Kidney epithelial cell (primary cell): Measurements from ENCODE around the gene CCDC71L. TPM values are rescaled to one million over a fixed set of nuclear protein-coding genes. Genes with fewer than 3 reads are reported as not detected.

Experiments
- DNase-seq: peaks from one replicate; pipeline ENCODE4 v3.0.0-alpha.2; 2010; ENCODE audit warnings: low read depth
- H3K27me3 ChIP-seq: 2 replicates; pipeline ENCODE4 v1.6.0; 2011; ENCODE audit warnings: low read length; ENCODE audit not compliant: control insufficient read depth, insufficient read depth
- H3K36me3 ChIP-seq: 2 replicates; pipeline ENCODE4 v1.5.1; 2011; ENCODE audit warnings: low read length; ENCODE audit not compliant: control insufficient read depth, insufficient read depth
- H3K4me3 ChIP-seq: 2 replicates; pipeline ENCODE4 v1.5.1; 2011; ENCODE audit warnings: low read depth, mild to moderate bottlenecking, control low read depth, low read length
- CTCF ChIP-seq: IDR thresholded peaks from 2 replicates; pipeline ENCODE4 v1.5.1; 2011; ENCODE audit warnings: mild to moderate bottlenecking, moderate library complexity, low read length, control low read depth, inconsistent platforms; ENCODE audit not compliant: insufficient read depth, poor library complexity, severe bottlenecking
- total RNA-seq: library from RNA; depleted of rRNA; stranded (reverse); fragments of >200 nt; gene quantifications from 2 replicates; pipeline ENCODE4 v1.2.3, GENCODE V29; 2015

The CCDC71L gene
- total RNA-seq, 1 donor from 2014 or later, result 32.1 TPM

GRCh38 chr7:106613848-106614560, 47.0 kb downstream of the CCDC71L start:
- H3K4me3 ChIP-seq, result no peak overlapping the region
- no peaks in the 10 kb centered on the region for H3K27me3 ChIP-seq
- H3K36me3 ChIP-seq, result no peaks in the 10 kb centered on the region
- TF ChIP-seq CTCF, result no peak
- DNase-seq, result no peak

GRCh38 chr7:106613279-106613678, 47.7 kb downstream of the CCDC71L start:
- Histone ChIP-seq H3K36me3 (no peaks in the 10 kb centered on the region), H3K4me3 (no peak overlapping the region), H3K27me3 (no peaks in the 10 kb centered on the region)
- no peak for TF ChIP-seq CTCF
- no peak for DNase-seq

GRCh38 chr7:106612432-106612831, 48.5 kb downstream of the CCDC71L start:
- no peak for DNase-seq
- TF ChIP-seq CTCF, result no peak
- Histone ChIP-seq H3K27me3 (no peaks in the 10 kb centered on the region), H3K36me3 (no peaks in the 10 kb centered on the region), H3K4me3 (no peak overlapping the region)

- no peak overlapping the region for H3K4me3 ChIP-seq
These were observed 49.0 kb downstream of the CCDC71L start for GRCh38 chr7:106611911-106612310.

GRCh38 chr7:106610996-106611886, 49.7 kb downstream of the CCDC71L start:
- H3K36me3 ChIP-seq, result no peaks in the 10 kb centered on the region
- TF ChIP-seq CTCF, result no peak
- no peak overlapping the region for H3K4me3 ChIP-seq

More at GRCh38 chr7:106611911-106612310, 49.0 kb downstream of the CCDC71L start:
- TF ChIP-seq CTCF, result no peak
- no peak for DNase-seq
- Histone ChIP-seq H3K27me3 (no peaks in the 10 kb centered on the region), H3K36me3 (no peaks in the 10 kb centered on the region)

More at GRCh38 chr7:106610996-106611886, 49.7 kb downstream of the CCDC71L start:
- H3K27me3 ChIP-seq, result no peaks in the 10 kb centered on the region
- no peak for DNase-seq
